Stimulated activated CD8-positive, alpha-beta memory T cell treated with anti-CD3 and anti-CD28 coated beads, Interleukin-2, amount 100 ng/mL, for 1 hour (primary cell): ENCODE data around the gene METTL25B.

Source experiments
- DNase-seq, 2 donors: peaks; one replicate each; pipeline ENCODE4 v3.0.0-alpha.2; 2020; ENCODE audit warnings: low read depth in 2 of 2

METTL25B gene

GRCh38 chr1:156767101-156767878 is 39.0 kb downstream of the METTL25B start, which contains the start of gene PRCC:
Gene PRCC (plus strand): TSS chr1:156767535. CDS start chr1:156767772, 237 bp downstream.
- DNase-seq: peak; percentile 90 to 94

DNA sequence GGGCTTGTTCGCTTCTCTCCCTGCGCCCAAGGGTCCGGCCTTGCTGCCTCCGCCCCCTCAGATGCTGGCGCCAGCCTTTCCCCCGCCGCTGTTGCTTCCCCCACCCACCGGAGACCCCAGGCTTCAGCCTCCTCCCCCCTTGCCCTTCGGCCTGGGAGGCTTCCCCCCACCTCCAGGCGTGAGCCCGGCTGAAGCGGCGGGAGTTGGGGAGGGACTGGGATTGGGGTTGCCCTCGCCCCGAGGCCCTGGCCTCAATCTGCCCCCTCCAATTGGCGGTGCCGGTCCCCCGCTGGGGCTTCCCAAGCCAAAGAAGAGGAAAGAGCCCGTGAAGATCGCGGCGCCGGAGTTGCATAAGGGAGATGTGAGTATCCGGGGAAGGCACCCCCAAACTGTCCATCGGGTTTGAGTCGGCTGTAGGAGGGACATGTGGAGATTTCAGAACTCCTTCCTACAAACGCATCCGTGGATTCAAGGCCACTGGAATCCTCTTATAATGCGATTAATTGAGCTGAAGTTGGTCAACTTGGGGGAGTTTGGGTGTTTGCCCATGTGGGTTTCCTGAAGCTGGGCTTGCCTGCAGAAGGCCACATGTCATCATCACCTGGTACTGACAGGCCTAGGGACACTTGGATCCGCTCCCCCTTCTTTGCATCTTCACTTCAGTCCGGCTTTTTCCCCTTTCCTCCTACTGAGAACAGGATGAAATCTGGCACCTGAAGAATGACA is 39.8 kb downstream of the METTL25B start:
- DNase-seq: no peak

GRCh38 chr1:156768610-156769295 is 40.5 kb downstream of the METTL25B start:
- no peak for DNase-seq

- no peak for DNase-seq
These were observed 44.0 kb downstream of the METTL25B start for GRCh38 chr1:156772222-156772621.

- no peak for DNase-seq
These were observed 44.6 kb downstream of the METTL25B start for GRCh38 chr1:156772728-156773497.

DNA sequence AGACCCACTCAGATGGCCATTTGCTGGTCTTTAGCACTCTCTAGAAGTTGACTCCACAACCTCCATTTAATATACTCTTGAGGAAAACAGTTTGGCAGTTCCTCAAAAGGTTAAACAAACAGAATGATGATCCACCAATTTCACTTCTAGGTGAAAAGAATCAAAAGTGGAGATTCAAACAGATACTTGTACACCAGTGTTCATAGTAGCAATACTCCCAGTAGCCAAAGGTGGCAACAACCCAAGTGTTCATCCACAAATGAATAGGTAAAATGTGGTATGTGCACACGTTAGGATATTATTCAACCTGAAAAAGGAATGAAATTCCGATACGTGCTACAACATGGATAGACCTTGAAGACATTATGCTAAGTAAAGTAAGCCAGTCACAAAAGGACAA is 45.3 kb downstream of the METTL25B start:
- DNase-seq: no peak

GRCh38 chr1:156775799-156776198 is 47.5 kb downstream of the METTL25B start:
- DNase-seq: no peak

GRCh38 chr1:156776942-156777341 is 48.7 kb downstream of the METTL25B start:
- DNase-seq: no peak

DNA sequence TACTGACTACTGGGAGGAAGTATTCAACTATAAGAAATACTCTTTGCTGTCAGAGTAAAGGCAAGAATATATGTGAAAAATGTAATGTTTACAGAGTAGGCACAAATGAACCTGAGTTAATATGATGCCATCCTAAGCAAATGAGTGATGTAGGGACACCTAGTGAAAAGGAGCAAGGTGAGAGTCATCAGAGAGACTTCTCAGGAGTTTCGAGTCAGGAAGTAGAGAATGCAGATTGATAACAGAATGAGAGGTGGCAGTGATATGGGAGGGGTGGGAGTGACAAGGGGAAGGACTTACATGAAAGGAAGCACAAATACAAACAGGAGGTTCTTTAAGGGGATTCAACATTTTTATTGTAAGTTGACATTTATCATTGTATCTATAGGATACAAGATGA is 49.3 kb downstream of the METTL25B start:
- DNase-seq: no peak

DNA sequence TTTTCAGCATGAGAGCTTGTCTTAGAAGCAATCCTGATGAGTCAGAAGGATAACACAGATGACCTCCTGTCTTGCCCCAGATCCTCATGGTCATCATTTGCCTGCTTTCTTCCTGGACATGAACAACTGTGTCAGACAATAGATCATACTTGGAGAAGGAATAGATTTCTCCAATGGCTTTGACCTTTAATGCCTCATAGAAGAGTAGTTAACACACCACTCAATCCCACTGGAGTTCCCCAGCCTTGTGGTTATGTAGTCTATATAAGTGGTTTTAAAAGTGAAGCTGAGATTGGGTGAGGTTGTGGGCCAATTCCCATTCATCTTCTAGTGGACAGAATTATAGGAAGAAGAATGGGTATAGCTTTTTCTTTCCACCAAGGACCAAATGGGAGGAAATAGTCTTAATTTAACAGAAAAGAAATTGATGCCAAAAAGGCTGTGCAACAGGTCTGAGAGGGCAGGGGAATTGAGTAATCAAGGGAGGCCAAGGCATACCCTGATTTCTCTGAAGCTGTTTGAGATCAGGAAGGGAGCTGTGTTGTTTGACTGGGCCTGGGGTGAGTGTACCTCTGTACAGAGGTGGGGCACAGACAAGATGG is 53.4 kb downstream of the METTL25B start:
- DNase-seq: no peak

GRCh38 chr1:156785458-156785857 is 57.2 kb downstream of the METTL25B start:
- no peak for DNase-seq
